H9 (cell line): ENCODE results near the gene FARS2. TPM values are rescaled to one million over a fixed set of nuclear protein-coding genes. Genes with fewer than 3 reads are reported as not detected.

Experiments
- DNase-seq: peaks from one replicate; pipeline ENCODE4 v3.0.0-alpha.2; 2017
- H2AFZ ChIP-seq: one replicate; pipeline ENCODE4 v1.6.1; 2013; ENCODE audit warnings: mild to moderate bottlenecking, low read length, control low read depth, moderate library complexity
- H2AK5ac ChIP-seq: 2 replicates; pipeline ENCODE4 v1.6.1; 2013; ENCODE audit warnings: low read length, control low read depth, mixed read lengths; ENCODE audit not compliant: insufficient read length
- H2BK120ac ChIP-seq: one replicate; pipeline ENCODE4 v1.6.1; 2013; ENCODE audit warnings: low read depth, mild to moderate bottlenecking, low read length, control low read depth, inconsistent platforms; ENCODE audit not compliant: poor library complexity, severe bottlenecking
- H2BK12ac ChIP-seq: 2 replicates; pipeline ENCODE4 v1.6.1; 2013; ENCODE audit warnings: low read length, control low read depth, mixed read lengths, low read depth; ENCODE audit not compliant: insufficient read length
- H2BK15ac ChIP-seq: 2 replicates; pipeline ENCODE4 v1.6.1; 2013; ENCODE audit warnings: low read depth, low read length, control low read depth
- H2BK20ac ChIP-seq: one replicate; pipeline ENCODE4 v1.6.1; 2013; ENCODE audit warnings: low read depth, mild to moderate bottlenecking, low read length, control low read depth, inconsistent platforms; ENCODE audit not compliant: poor library complexity, severe bottlenecking
- H2BK5ac ChIP-seq: 2 replicates; pipeline ENCODE4 v1.6.1; 2013; ENCODE audit warnings: low read length, control low read depth, mixed read lengths; ENCODE audit not compliant: insufficient read length
- H3K14ac ChIP-seq: 2 replicates; pipeline ENCODE4 v1.6.1; 2013; ENCODE audit warnings: low read length, control low read depth; ENCODE audit not compliant: insufficient read depth
- H3K18ac ChIP-seq: 2 replicates; pipeline ENCODE4 v1.6.1; 2013; ENCODE audit warnings: low read depth, mild to moderate bottlenecking, mixed read lengths, low read length, control low read depth; ENCODE audit not compliant: insufficient read length
- H3K23ac ChIP-seq: 2 replicates; pipeline ENCODE4 v1.6.1; 2013; ENCODE audit warnings: low read length, control low read depth, mixed read lengths, low read depth; ENCODE audit not compliant: insufficient read length
- H3K23me2 ChIP-seq: 2 replicates; pipeline ENCODE4 v1.6.1; 2013; ENCODE audit warnings: low read depth, mild to moderate bottlenecking, mixed read lengths, low read length, control low read depth; ENCODE audit not compliant: insufficient read length, poor library complexity, severe bottlenecking
- H3K27ac ChIP-seq: 2 replicates; pipeline ENCODE4 v1.5.1; 2013; ENCODE audit warnings: low read length, control low read depth, mixed read lengths, low read depth; ENCODE audit not compliant: insufficient read length
- H3K27me3 ChIP-seq: 2 replicates; pipeline ENCODE4 v1.6.1; 2013; ENCODE audit warnings: low read length, control low read depth, inconsistent platforms; ENCODE audit not compliant: insufficient read depth
- H3K4ac ChIP-seq: 2 replicates; pipeline ENCODE4 v1.6.1; 2013; ENCODE audit warnings: low read depth, mild to moderate bottlenecking, control low read depth, inconsistent platforms, low read length, moderate library complexity
- H3K4me1 ChIP-seq: 2 replicates; pipeline ENCODE4 v1.6.1; 2013; ENCODE audit warnings: low read length, control low read depth, inconsistent platforms; ENCODE audit not compliant: insufficient read depth
- H3K4me2 ChIP-seq: 2 replicates; pipeline ENCODE4 v1.6.1; 2013; ENCODE audit warnings: low read length, control low read depth, mixed read lengths; ENCODE audit not compliant: insufficient read length, insufficient read depth
- H3K56ac ChIP-seq: 2 replicates; pipeline ENCODE4 v1.6.1; 2013; ENCODE audit warnings: low read depth, mild to moderate bottlenecking, mixed read lengths, low read length, control low read depth; ENCODE audit not compliant: insufficient read length
- H3K79me1 ChIP-seq: 2 replicates; pipeline ENCODE4 v1.6.1; 2013; ENCODE audit warnings: low read depth, mild to moderate bottlenecking, moderate library complexity, low read length, control low read depth, inconsistent platforms; ENCODE audit not compliant: insufficient read depth, poor library complexity, severe bottlenecking
- H3K79me2 ChIP-seq: 2 replicates; pipeline ENCODE4 v1.6.1; 2013; ENCODE audit warnings: low read length, control low read depth, inconsistent platforms; ENCODE audit not compliant: insufficient read depth
- H3K9ac ChIP-seq: 2 replicates; pipeline ENCODE4 v1.6.1; 2013; ENCODE audit warnings: low read length, control low read depth, mixed read lengths; ENCODE audit not compliant: insufficient read length; ENCODE audit errors: extremely low read depth
- H3K9me3 ChIP-seq: one replicate; pipeline ENCODE4 v1.6.1; 2013; ENCODE audit warnings: low read depth, low read length, inconsistent platforms; ENCODE audit not compliant: control insufficient read depth
- H3T11ph ChIP-seq: one replicate; pipeline ENCODE4 v1.6.1; 2013; ENCODE audit warnings: mild to moderate bottlenecking, low read length, control low read depth, inconsistent platforms
- H4K20me1 ChIP-seq: one replicate; pipeline ENCODE4 v1.6.1; 2013; ENCODE audit not compliant: control insufficient read depth, insufficient read length, insufficient read depth
- H4K5ac ChIP-seq: 2 replicates; pipeline ENCODE4 v1.6.1; 2013; ENCODE audit warnings: low read depth, mild to moderate bottlenecking, mixed read lengths, low read length, control low read depth; ENCODE audit not compliant: insufficient read length
- H4K8ac ChIP-seq: replicated peaks from 2 replicates; pipeline ENCODE4 v1.6.1; 2013; ENCODE audit warnings: low read length, control low read depth, mixed read lengths, low read depth; ENCODE audit not compliant: insufficient read length
- H4K91ac ChIP-seq: 2 replicates; pipeline ENCODE4 v1.6.1; 2013; ENCODE audit warnings: low read depth, mild to moderate bottlenecking, moderate library complexity, mixed read lengths, low read length, control low read depth; ENCODE audit not compliant: insufficient read length
- H3K27ac Mint-ChIP-seq, 3 experiments: 2 replicates in 2 of 3; 3 replicates in 1 of 3; pipeline ENCODE4 v1.8.0; 2020 to 2021; ENCODE audit warnings: mixed read lengths in 3 of 3, mild to moderate bottlenecking in 1 of 3, moderate library complexity in 1 of 3
- H3K27me3 Mint-ChIP-seq: 2 replicates; pipeline ENCODE4 v1.8.0; 2021; ENCODE audit warnings: low read depth, mild to moderate bottlenecking, moderate library complexity, mixed read lengths
- H3K36me3 Mint-ChIP-seq, 3 experiments: 2 replicates in 2 of 3; 3 replicates in 1 of 3; pipeline ENCODE4 v1.8.0; 2020 to 2021; ENCODE audit warnings: low read depth in 3 of 3, mixed read lengths in 3 of 3; ENCODE audit not compliant: insufficient read depth in 1 of 3
- H3K4me1 Mint-ChIP-seq, 2 experiments: 2 replicates each; pipeline ENCODE4 v1.8.0; 2020; ENCODE audit warnings: mixed read lengths in 2 of 2
- H3K4me3 Mint-ChIP-seq, 2 experiments: 2 replicates in 1 of 2; 3 replicates in 1 of 2; pipeline ENCODE4 v1.8.0; 2020 to 2021; ENCODE audit warnings: mild to moderate bottlenecking in 2 of 2, mixed read lengths in 2 of 2, moderate library complexity in 1 of 2
- H3K9me3 Mint-ChIP-seq, 2 experiments: 2 replicates in 1 of 2; 3 replicates in 1 of 2; pipeline ENCODE4 v1.8.0; 2020; ENCODE audit warnings: mild to moderate bottlenecking in 2 of 2, mixed read lengths in 2 of 2, moderate library complexity in 1 of 2
- WGBS: extraction: QIAGEN DNeasy Blood & Tissue Kit; methylation state at CpG from one replicate; pipeline ENCODE4 v1.1.7; 2013; ENCODE audit warnings: missing lambda C conversion rate, low lambda C conversion rate, mixed read lengths; ENCODE audit not compliant: insufficient read length; ENCODE audit errors: extremely low coverage; 5-methylcytosine and 5-hydroxymethylcytosine counted together
- total RNA-seq: library from RNA; stranded (reverse); gene quantifications from 2 replicates; pipeline ENCODE4 v1.2.1, GENCODE V29; 2021
- TF ChIP-seq, protein P1 (sequence below): fragments of 200-600 bp; sonication (generic); conservative IDR thresholded peaks from 3 replicates; pipeline ENCODE4 v1.8.0; 2021; ENCODE audit warnings: antibody characterized with exemption, mild to moderate bottlenecking

The FARS2 gene
- total RNA-seq, 1 experiment from 2014 or later, result 8.5 TPM

DNA sequence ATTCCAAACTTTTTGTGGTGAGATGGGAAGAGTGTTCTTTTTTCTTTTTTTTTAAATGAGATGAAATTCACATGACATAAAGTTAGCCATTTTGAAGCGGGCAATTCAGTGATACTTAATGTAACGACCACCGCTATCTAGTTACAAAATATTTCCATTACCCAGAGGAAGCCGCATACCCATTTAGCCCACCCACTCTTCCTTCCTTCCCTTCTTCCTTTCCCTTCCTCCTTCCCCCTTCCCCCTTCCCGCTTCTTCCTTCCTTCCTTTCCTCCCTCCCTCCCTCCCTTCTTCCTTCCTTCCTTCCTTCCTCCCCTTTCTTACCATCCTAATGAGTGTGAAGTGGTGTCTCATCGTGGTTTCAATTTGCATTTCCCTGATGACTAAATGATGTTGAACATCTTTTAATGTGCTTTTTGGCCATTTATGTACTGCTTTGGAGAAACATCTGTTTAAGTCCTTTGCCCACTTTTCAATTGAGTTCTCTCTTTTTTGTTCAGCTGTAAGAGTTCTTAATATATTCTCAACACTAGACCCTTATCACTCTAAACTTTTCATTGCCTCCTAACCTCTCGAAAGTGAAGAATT lies 371.1 kb downstream of the FARS2 start:
- no peaks in the 10 kb centered on the region for H3K23me2 ChIP-seq
- H4K20me1 ChIP-seq, result no peaks in the 10 kb centered on the region
- no peaks in the 10 kb centered on the region for H3K9me3 ChIP-seq
- 100% methylated on average over 1 of the region's 7 CpGs for WGBS
- H2AFZ ChIP-seq, result no peak overlapping the region
- no peak overlapping the region for H2BK120ac ChIP-seq
- no peak overlapping the region for H4K91ac ChIP-seq
- H3K23ac ChIP-seq, result no peak overlapping the region
- no peak overlapping the region for H3K27ac ChIP-seq
- no peaks in the 10 kb centered on the region for H3K9me3 Mint-ChIP-seq
- no peak overlapping the region for H3K4me3 Mint-ChIP-seq
- H2AK5ac ChIP-seq, result no peak overlapping the region
- H3K4me1 Mint-ChIP-seq, result peaks cover 9 to 11% of the 10 kb centered on the region in 2 experiments
- no peak overlapping the region for H3K14ac ChIP-seq
- H3K79me1 ChIP-seq, result no peaks in the 10 kb centered on the region
- no peaks in the 10 kb centered on the region for H3K4me1 ChIP-seq
- H3K9ac ChIP-seq, result no peak overlapping the region
- H3K27ac Mint-ChIP-seq, result no peak overlapping the region; a peak in 1 of 7 replicates
- H2BK5ac ChIP-seq, result no peak overlapping the region
- H4K5ac ChIP-seq, result no peak overlapping the region
- H3K27me3 Mint-ChIP-seq, result no peaks in the 10 kb centered on the region
- no peak overlapping the region for H2BK20ac ChIP-seq
- no peak overlapping the region for H3K56ac ChIP-seq
- H3K36me3 Mint-ChIP-seq, result no peaks in the 10 kb centered on the region
- H2BK15ac ChIP-seq, result no peak overlapping the region
- TF ChIP-seq, protein P1, sequence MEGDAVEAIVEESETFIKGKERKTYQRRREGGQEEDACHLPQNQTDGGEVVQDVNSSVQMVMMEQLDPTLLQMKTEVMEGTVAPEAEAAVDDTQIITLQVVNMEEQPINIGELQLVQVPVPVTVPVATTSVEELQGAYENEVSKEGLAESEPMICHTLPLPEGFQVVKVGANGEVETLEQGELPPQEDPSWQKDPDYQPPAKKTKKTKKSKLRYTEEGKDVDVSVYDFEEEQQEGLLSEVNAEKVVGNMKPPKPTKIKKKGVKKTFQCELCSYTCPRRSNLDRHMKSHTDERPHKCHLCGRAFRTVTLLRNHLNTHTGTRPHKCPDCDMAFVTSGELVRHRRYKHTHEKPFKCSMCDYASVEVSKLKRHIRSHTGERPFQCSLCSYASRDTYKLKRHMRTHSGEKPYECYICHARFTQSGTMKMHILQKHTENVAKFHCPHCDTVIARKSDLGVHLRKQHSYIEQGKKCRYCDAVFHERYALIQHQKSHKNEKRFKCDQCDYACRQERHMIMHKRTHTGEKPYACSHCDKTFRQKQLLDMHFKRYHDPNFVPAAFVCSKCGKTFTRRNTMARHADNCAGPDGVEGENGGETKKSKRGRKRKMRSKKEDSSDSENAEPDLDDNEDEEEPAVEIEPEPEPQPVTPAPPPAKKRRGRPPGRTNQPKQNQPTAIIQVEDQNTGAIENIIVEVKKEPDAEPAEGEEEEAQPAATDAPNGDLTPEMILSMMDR, result no peak
- H3K4me2 ChIP-seq, result no peak overlapping the region
- no peak overlapping the region for H3T11ph ChIP-seq
- H3K18ac ChIP-seq, result no peak overlapping the region
- H3K4ac ChIP-seq, result no peak overlapping the region
- H3K79me2 ChIP-seq, result no peaks in the 10 kb centered on the region
- no peak for DNase-seq
- H3K27me3 ChIP-seq, result no peaks in the 10 kb centered on the region
- H2BK12ac ChIP-seq, result no peak overlapping the region
- H4K8ac ChIP-seq, result no peak overlapping the region
